AG08395 (cell line): Measurements from ENCODE around the gene LRFN2.

Experiments used
- DNase-seq: peaks from one replicate; pipeline ENCODE4 v3.0.0; 2012; ENCODE audit warnings: mixed read lengths, low spot score

Gene LRFN2

DNA sequence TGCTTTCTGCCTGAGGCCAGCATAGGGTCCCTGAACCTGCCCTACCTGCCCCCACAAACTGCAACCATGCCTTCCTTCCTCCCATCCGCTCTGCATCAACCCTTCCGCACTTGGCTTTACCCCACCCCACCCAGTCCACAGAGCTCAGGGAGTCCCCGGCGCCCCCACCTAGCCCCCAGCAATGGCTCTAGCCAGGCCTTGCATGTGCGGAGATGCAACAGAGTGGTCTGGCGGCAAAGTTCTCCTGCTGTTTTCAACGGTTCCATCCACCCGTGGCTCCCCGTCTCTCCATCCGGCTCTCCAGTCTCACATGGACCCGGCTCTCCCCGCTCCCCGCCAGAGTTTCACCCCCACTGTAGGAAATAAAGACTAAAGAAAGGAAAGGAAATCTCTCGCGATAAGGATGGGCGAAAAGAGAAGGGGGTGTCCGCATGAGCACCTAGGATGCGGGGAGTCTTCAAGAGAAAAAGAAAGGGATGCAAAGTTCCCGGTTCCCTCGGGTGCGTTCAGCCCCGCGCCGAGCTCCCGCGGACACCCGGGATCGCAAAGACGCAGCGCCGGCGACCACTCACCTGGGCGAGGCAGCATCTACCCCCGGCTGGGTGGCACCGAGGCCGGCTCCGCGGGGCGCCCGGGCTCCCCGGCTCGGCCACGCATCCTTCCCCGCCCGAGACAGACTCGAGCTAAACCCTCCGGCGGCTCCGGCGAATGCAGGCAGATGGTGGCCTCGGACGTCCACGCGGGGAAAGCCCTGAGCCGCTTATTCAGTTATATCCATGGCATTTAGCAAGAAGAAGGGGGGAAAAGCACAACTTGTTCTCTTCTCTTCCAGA is 579 bp downstream of the LRFN2 start:
- no peak for DNase-seq

GRCh38 chr6:40585651-40586269 is 1.4 kb downstream of the LRFN2 start:
- no peak for DNase-seq

DNA sequence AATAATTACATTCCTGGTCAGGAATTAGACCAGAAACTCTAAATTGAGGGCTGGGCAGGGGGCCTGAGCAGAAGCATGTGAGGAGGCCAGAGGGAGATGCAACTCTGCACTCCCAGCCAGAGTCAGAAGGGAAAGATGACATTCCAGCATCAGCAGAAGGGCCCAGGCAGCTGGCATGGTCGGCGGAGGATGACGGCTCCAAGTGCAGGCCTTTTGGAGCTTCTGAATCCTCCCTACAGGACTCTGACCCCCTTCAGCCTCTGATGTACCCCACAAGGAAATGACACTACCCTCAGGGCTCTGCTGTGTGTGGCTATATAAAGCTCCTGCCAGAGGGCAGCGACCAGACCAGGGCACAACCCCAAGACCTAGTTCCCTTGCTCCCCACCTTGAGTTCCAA is 1.9 kb downstream of the LRFN2 start:
- no peak for DNase-seq

DNA sequence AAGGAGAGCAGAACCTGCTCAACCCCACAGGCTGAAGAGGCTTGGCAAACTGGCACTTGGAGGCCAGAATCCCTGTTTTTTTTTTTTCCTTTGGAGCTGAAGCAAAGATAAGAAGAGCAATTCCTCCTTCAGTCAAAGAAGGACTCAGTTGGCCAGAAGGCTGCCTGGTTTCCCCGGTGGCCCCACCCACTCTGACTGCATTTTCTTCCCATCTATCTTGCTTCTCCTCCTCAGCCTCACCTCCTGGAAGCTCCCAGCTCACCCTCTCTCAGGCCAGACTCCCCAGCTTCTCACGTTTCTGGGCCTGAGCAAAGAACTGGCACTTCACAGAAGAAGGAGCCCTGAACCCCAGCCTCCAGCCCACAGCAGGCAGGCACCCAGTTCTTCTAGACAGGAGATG is 2.4 kb downstream of the LRFN2 start:
- DNase-seq, result no peak

GRCh38 chr6:40583709-40584108 is 3.5 kb downstream of the LRFN2 start:
- no peak for DNase-seq

DNA sequence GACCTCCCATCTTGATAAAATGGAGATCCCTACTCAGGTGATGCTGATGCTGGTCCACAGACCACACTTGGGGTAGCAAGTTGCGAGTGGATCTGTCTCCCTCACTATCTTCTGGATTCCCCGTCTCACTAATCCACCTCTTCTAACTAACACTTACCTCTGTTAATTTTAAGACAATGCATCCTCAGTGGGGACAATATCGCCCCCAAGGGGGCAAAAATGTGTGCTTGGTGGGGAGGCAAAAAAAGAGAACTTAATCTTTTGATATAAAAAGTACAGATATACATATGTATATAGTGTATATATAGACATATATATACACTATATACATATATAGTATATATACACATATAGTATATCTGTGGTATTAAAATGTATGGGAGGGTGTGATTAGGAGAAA is 4.3 kb downstream of the LRFN2 start:
- DNase-seq, result no peak

GRCh38 chr6:40579101-40579500 is 8.1 kb downstream of the LRFN2 start:
- no peak for DNase-seq

- no peak for DNase-seq
These were observed 9.5 kb downstream of the LRFN2 start for GRCh38 chr6:40577672-40578071.

GRCh38 chr6:40573221-40573620 is 13.9 kb downstream of the LRFN2 start:
- no peak for DNase-seq

- no peak for DNase-seq
These were observed 17.8 kb downstream of the LRFN2 start for GRCh38 chr6:40569162-40569910.

GRCh38 chr6:40568062-40568708 is 19.0 kb downstream of the LRFN2 start:
- no peak for DNase-seq

DNA sequence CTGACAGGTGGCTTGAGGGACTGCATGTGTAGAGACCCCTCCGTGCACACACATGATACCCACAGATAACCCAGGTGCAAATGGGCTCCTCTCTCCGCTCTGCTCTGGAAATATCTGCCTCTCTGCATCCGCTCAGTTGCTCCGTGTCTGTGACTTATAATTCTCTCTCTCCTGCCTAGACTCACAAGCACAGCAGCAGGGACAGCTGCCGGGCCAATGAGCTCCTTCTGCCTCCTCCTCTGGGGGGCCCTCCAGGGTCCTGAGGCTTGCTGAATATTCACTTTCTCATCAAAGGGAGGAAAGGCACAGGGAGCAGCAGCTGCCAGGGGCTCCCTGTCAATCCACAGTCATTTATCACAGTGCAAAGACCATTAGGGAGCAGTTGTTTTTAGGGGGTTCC is 24.1 kb downstream of the LRFN2 start:
- no peak for DNase-seq

DNA sequence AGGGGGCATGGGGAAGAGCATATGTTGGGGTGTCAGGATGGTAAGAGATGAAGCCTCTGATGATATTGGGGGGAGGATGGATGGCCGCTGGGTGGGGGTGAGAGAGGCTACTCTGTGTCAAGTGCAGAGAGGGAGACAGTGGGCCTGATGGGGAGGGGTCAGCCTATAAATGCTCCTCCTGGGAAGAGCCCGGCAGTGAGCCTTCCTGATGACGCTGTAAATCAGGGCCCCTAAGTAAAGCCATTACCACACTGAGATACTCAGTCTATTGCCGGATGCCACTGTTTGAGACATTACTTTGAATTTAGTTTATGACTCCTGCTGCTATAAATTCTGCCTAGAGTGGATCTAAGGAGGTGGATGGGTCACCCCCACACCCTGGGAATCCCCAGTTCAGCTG is 28.1 kb downstream of the LRFN2 start:
- no peak for DNase-seq

GRCh38 chr6:40558102-40558501 is 29.1 kb downstream of the LRFN2 start:
- DNase-seq, result no peak

GRCh38 chr6:40556881-40557280 is 30.3 kb downstream of the LRFN2 start:
- no peak for DNase-seq

GRCh38 chr6:40556023-40556422 is 31.1 kb downstream of the LRFN2 start:
- no peak for DNase-seq

- no peak for DNase-seq
These were observed 32.1 kb downstream of the LRFN2 start for GRCh38 chr6:40555092-40555491.

DNA sequence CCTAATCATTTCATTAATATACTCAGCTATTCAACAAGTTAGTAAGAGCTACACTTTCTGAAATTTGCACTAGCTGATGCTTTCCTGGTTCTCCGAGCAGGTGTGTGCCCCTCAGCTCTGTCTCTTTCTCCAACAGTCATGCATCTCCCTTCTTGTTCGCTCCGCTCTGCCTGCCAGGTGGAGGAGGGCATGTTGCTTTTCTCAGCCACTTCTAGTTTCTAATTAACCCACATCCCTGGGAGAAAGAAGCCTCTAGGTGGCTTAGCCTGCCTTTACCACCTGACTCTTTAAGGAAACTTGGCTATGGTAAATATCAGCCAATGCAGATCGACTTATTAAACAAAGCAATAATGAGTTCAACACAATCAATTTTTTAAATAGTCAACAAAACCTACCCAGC is 34.2 kb downstream of the LRFN2 start:
- DNase-seq, result no peak

DNA sequence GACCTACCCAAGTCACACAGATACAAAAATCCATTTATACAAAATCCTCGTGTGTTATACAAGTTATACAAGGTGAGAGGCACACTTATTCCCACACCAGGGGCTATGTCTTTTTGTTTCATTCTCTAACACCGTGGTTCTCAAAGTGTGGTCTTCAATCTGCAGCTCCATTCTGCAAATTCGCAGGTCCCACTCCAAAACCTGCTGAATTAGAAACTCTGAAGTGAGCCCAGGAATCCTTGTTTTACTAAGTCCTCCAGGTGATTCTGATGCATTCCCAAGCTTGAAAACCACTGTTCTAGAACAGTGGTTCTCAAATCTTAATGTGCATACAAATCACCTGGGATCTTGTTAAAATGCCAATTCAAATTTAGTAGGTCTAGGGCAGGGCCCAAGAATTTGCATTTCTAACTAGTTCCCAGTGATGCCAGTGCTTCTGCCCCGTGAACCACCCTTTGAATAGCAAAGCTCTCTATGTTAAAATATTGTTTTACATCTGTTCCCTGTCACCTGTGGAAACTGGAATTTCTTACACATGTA is 35.1 kb downstream of the LRFN2 start:
- no peak for DNase-seq

- DNase-seq, result peak; percentile 59
These were observed 36.7 kb downstream of the LRFN2 start for GRCh38 chr6:40550202-40551101.

- DNase-seq, result no peak
These were observed 41.2 kb downstream of the LRFN2 start for GRCh38 chr6:40545954-40546353.
